Right kidney (tissue), 1 donor: Measurements from ENCODE around the gene PRKAR2B.
"Not testable (repeated sequence)": the region's sequence is repeated elsewhere in the genome, so short reads cannot be mapped to it uniquely, and the experiment has no call there.

Source experiments
- DNase-seq: peaks from one replicate; pipeline ENCODE4 v3.0.0-alpha.2; 2016

The PRKAR2B gene

GRCh38 chr7:107046491-107047259 is 2.2 kb downstream of the PRKAR2B start:
- DNase-seq: no peak

- no peak for DNase-seq
These were observed 3.6 kb downstream of the PRKAR2B start for GRCh38 chr7:107047902-107048782.

- DNase-seq: no peak
These were observed 4.4 kb downstream of the PRKAR2B start for GRCh38 chr7:107048783-107049418.

- DNase-seq: no peak
These were observed 5.0 kb downstream of the PRKAR2B start for GRCh38 chr7:107049480-107049879.

- DNase-seq: no peak
These were observed 5.5 kb downstream of the PRKAR2B start for GRCh38 chr7:107049971-107050532.

- DNase-seq: no peak
These were observed 6.9 kb downstream of the PRKAR2B start for GRCh38 chr7:107051376-107051775.

GRCh38 chr7:107054965-107055364 is 10.5 kb downstream of the PRKAR2B start:
- not testable (repeated sequence) for DNase-seq

- DNase-seq: not testable (repeated sequence)
These were observed 11.6 kb downstream of the PRKAR2B start for GRCh38 chr7:107056058-107056457.

GRCh38 chr7:107056728-107057473 is 12.4 kb downstream of the PRKAR2B start:
- DNase-seq: no peak

- DNase-seq: no peak
These were observed 12.9 kb downstream of the PRKAR2B start for GRCh38 chr7:107057474-107057833.

- no peak for DNase-seq
These were observed 15.0 kb downstream of the PRKAR2B start for GRCh38 chr7:107059468-107059867.

- DNase-seq: no peak
These were observed 19.0 kb downstream of the PRKAR2B start for GRCh38 chr7:107063245-107064120.

GRCh38 chr7:107064255-107064654 is 19.8 kb downstream of the PRKAR2B start:
- no peak for DNase-seq

- DNase-seq: no peak
These were observed 21.4 kb downstream of the PRKAR2B start for GRCh38 chr7:107065929-107066247.

- no peak for DNase-seq
These were observed 23.7 kb downstream of the PRKAR2B start for GRCh38 chr7:107068156-107068555.

GRCh38 chr7:107069457-107069856 is 25.0 kb downstream of the PRKAR2B start:
- no peak for DNase-seq

GRCh38 chr7:107070710-107071109 is 26.2 kb downstream of the PRKAR2B start:
- DNase-seq: no peak

- no peak for DNase-seq
These were observed 26.6 kb downstream of the PRKAR2B start for GRCh38 chr7:107071129-107071528.

GRCh38 chr7:107072133-107072532 is 27.6 kb downstream of the PRKAR2B start:
- DNase-seq: no peak

GRCh38 chr7:107075863-107076574 is 31.5 kb downstream of the PRKAR2B start:
- DNase-seq: no peak
